ENCODE measurements around the gene C10orf143. TPM values are rescaled to one million over a fixed set of nuclear protein-coding genes. Genes with fewer than 3 reads are reported as not detected.
"Not testable (repeated sequence)": the region's sequence is repeated elsewhere in the genome, so short reads cannot be mapped to it uniquely, and the experiment has no call there.

Gene C10orf143
- total RNA-seq, 1 donor from 2014 or later: 4.8 TPM

DNA sequence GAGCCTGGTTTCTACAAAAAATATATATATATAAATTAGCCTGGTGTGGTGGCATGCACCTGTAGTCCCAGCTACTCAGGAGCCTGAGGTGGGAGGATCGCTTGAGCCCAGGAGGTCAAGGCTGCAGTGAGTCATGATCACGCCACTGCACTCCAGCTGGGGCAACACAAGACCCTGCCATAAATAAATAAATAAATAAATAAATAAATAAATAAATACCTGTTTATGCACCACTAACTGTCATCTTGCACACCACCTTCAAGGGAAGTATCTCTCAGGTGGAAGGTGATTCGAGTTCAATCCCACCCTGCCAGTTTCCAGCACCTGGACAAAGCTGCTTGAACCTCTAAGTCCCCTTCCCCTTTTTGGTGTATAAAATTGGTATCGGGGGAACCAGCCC lies 6.3 kb upstream of the C10orf143 start:
- DNase-seq (ENCODE audit: low spot score); ATAC-seq; intact Hi-C loops (cut with DNase I): not testable (repeated sequence)

DNA sequence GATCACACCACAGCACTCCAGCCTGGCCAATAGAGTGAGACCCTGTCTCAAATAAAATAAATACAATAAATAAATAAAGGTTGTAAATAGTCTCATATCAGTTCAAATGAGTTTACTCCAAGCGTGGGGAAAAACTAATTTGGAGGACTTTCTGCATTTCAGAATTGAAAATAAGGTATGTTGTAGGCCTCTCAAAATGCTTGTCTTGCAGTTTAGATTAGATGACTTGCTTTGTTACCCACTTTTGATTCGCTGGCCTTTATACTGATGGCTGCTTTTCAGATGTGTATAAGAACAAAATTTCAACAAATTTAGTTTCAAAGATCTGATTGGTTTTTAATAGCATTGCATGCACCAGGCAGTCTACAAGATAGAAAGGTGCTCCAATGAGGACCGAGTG lies 2.2 kb upstream of the C10orf143 start:
- DNase-seq (ENCODE audit: low spot score) (no peak), ATAC-seq (no peak)
- intact Hi-C loops (cut with DNase I): no loop called here

DNA sequence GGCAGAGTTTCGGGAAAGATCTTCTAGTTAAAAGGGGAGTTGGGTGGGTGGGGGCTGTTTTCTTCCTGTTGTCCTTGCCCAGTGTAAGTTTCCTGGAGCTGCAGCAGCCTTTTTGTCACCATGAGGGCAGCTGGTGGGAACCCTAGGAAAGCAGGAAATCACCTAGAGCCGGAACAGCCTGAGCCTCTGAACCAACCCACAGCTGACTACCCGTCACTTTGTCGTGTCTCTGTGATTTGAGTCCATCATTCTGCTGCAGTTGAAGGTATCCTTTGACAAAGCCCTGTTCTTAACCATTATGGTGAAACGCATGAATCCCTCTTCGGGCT lies 1.2 kb upstream of the C10orf143 start:
- no peak for ATAC-seq
- DNase-seq (ENCODE audit: low spot score): no peak
- intact Hi-C loops (cut with DNase I): no loop called here

DNA sequence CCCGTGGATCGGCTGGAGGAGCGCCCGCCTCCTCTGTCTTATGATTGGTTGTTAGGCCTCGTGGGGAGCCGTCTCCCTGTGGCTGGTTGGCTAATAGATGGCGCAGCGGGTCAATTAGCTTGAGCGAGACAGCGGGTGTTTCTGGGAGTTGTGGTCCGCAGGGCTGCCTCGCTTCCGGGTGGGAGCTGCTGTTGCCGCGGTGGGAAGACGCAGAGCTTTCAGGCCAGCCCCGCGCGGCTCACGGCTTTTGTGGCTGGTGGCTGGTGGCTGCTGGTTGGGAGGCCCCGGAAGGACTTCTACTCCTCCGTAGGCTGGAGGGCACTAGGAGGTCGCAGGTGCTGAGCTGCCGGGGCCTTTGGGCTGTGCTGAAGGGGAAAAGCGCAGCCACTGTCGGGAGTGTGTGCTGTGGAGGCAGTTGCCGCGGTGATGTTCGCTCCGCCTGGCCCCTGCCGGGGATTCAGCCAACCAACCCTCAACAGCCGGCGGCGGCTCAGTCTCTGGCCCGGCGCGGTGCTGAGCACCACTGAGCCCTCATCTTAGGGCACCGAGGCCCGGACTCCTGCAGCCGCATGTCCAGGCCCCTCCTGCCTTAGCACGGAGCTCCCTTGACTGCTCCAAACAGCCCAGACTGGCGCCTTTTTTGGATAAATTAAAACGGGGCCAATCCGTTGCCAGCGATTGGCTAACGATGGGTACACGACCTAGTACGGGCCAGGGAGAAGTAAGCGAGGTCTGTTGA lies 652 bp upstream of the C10orf143 start:
- intact Hi-C loops (cut with DNase I): no loop called here
- ATAC-seq (peak; percentile 96), DNase-seq (ENCODE audit: low spot score) (peak; percentile 97)

DNA sequence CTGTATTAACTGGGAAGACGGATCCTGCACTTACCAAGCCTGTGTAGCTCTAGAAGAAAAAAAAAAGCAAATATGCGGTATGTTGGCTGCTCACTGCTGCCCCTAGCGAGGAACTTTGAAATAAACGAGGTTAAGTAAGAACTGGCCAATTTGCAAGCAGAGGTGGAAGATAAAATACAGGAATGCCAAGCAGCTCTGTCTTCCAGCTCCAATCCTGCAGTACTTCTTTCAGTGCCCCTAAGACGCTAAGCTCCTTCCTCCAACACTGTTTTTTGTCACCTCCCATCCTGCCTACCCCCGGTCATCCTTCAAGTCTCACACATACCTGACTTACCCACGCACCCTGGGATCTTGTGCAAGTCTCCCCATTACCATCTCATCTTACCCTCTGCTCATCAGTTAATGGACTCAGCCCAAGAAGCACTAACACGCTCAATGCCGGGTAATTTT lies 809 bp downstream of the C10orf143 start:
- ATAC-seq: peak; percentile 44
- intact Hi-C loops (cut with DNase I): no loop called here
- DNase-seq (ENCODE audit: low spot score): peak; percentile 84

DNA sequence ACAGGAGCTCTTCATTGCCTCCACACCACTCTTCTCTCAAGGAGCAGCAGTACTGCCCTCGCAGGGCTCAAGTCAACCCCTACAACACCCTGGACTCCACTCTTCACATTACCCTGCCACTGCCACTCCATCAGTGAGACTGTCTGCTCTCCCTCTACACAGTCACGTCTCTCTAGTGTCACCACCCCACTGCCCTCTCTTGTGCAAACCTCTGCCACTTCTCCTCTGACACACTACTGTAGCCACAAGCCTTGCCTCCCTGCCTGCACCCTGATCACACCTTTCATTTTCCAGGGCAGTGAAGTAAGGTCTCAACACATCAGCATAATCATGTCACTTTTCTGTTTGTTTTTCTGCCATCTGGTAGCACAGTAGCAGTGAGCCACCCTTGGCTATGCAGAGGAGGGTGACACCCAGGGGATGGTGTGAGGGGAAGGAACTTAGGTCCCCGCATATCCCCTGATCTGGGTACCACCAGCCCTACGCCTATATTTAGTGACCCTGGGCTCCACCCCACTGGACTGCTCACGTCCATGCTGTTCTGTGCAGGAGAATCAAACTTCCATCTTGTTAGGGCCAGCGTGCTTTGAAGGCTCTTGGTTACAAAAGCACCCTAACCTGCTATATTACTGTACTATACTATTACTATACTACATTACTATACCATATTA lies 1.6 kb downstream of the C10orf143 start:
- ATAC-seq: no peak
- intact Hi-C loops (cut with DNase I): no loop called here
- no peak for DNase-seq (ENCODE audit: low spot score)

DNA sequence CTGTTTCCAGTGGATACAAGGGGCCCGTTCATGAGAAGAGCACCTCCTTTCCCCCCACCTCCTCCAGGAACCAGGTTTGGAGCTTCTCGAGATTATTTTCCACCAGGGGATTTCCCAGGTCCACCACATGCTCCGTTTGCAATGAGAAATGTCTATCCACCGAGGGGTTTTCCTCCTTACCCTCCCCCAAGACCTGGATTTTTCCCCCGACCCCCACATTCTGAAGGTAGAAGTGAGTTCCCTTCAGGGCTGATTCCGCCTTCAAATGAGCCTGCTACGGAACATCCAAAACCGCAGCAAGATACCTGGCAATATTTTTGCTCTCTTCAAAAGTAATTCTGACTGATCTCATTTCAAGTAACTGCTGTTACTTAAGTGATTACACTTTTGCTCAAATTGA lies 2.5 kb downstream of the C10orf143 start:
- ATAC-seq; intact Hi-C loops (cut with DNase I): not testable (repeated sequence)

DNA sequence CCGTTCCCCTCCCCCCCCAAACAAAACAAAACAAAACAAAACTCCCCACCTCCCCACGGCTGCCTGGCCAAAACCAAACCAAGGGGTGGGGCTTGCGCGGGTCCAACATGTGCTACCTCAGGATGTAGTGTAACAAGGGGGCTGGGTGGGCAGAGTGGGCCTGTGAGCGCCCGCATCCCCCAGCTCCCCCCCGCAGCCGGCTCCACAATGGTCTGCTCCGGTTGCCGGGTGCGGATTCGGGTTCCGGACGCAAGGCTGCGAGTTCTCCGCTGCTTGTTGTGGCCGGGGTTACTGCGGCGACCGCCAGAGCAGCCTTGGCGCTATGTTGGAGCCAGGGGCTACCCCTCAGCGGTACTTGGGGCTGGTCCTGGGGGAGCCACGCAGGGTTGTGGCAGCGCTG lies 4.9 kb downstream of the C10orf143 start:
- DNase-seq (ENCODE audit: low spot score) (no peak), ATAC-seq (no peak)
- intact Hi-C loops (cut with DNase I): no loop called here

More for the DNA sequence above, 2.5 kb downstream of the C10orf143 start:
- not testable (repeated sequence) for DNase-seq (ENCODE audit: low spot score)

DNA sequence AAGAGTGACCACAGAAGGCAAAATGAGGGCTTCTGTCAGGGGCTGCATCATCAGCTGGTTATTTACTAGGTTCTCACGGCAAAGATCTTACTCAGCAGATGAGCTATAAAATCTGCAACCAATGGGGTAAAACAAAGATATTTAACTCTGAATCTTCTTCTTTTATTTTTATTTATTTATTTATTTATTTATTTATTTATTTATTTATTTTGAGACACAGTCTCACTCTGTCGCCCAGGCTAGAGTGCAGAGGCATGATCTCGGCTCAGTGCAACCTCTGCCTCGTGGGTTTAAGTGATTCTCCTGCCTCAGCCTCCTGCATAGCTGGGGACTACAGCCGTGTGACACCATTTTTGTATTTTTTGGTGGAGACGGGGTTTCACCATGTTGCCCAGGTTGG lies 11.3 kb downstream of the C10orf143 start:
- intact Hi-C loops (cut with DNase I): no loop called here

DNA sequence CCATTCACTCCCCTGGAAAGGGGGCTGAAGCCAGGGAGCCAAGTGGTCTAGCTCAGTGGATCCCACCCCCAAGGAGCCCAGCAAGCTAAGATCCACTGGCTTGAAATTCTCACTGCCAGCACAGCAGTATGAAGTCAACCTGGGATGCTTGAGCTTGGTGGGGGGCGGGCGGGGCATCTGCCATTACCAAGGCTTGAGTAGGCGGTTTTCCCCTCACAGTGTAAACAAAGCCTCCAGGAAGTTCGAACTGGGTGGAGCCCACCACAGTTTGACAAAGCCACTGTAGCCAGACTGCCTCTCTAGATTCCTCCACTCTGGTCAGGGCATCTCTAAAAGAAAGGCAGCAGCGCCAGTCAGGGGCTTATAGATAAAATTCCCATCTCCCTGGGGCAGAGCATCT lies 20.1 kb downstream of the C10orf143 start:
- intact Hi-C loops (cut with DNase I); ATAC-seq; DNase-seq (ENCODE audit: low spot score): not testable (repeated sequence)

More for the DNA sequence above, 11.3 kb downstream of the C10orf143 start:
- DNase-seq (ENCODE audit: low spot score) (no peak), ATAC-seq (no peak)

DNA sequence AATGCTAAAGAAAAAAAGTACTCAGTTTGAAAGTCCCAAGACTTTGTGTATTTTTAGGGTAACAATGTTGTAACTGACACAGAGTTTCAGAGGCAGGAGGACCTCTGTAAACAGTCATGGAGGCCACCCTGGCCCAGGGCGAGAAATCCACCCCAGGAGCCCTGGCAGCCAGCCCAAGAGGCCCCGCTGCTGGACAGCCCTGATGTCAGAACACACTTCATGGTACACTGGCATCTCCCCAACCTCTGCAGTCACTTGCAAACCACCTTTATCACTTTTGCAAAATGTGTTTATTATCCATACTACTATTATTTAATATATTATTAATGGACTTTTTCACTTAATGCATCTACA lies 30.2 kb downstream of the C10orf143 start:
- DNase-seq (ENCODE audit: low spot score): no peak
- ATAC-seq: no peak
- intact Hi-C loops (cut with DNase I): no loop called here

DNA sequence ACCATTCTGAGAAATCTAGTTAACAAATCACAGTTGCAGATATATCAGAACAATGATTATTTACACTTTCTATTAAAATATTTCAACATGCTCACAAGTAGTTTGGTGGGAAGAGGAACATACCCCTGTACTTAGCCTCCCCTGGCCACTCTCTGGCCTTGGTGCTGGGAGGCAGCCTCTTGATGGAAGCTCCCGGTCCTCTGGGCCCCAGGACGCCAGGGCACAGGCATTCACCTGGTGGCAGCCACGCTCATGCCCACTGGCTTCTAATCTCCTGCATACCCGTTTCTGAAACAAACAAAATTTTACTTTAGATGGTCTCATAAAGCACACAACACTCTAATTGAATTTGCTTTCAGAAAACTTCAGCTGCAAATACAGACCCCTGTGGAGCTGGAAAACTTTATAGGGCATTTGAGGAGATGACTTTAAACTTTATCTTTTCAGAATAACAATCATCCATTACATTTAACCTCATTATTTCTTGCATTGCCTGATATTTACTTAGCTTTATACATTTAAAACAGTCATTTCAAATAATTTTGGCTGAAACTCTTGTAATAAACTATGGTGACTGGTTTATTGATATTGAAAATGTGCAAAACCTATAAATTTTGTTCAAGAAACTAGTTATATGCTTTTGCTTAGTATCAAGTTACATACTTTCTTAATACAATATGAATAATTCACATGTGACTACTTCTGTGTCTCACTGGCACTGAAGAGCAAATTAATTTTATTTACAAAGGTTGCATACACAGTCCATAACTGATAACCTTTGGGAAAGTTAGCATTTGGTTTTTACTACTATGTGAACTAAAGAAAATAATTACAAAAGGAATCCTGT lies 30.8 kb downstream of the C10orf143 start:
- ATAC-seq (no peak), DNase-seq (ENCODE audit: low spot score) (no peak)
- intact Hi-C loops (cut with DNase I): no loop called here

DNA sequence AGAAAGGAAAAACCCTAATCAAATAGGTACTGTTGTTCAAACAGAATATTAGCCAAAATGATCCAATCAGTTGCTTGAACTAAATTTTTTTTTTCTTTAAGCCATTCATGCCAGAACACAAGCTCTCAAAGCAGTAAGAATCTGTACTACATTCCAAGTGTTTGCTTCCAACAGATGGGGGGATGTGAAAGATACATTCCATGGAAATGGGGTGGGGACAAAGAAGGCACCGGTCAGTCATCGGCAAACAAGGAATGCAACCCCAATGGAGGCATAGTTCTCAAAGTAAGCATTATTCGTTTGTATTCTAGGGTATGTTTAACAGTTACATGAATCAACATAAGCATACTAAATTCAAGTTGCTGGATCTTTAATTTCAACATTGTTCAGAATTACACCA lies 32.5 kb downstream of the C10orf143 start:
- intact Hi-C loops (cut with DNase I): no loop called here
- ATAC-seq (no peak), DNase-seq (ENCODE audit: low spot score) (no peak)

DNA sequence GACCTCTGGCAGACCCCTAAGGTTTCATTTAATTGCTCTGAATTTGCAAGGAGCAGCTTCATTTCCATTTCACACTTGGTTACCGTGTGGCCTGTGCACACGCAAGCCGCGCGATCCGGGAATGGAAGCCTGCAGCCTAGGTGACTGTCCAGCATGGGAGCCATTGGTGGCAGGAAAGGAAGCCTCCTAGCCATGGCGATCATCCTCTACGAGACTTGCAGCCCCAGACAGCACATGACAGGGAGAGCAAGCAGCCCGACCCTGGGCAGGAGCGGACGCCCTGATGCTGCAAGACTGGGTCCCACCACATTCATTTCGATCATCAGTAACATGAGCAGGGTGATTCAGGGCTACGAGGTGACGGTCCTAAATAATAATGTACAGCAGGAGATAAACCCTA lies 33.9 kb downstream of the C10orf143 start:
- intact Hi-C loops (cut with DNase I): no loop called here
- DNase-seq (ENCODE audit: low spot score) (no peak), ATAC-seq (no peak)

DNA sequence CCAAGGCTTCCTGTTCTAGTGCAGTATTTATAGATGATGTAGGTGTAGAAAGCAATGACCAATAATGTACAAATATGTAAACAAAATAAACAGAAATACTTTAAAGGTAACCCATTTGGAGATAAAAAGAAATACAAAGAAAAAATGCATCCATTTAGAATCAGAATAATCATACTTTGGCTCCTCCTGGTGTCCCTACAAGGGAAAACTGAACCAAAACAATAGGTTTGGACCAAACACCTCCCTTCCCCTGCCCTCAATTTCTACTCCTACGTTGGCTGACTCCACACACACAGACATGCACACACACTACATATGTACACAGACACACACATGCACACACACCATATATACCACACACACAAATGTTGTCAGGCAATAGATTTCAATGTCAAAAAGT lies 36.0 kb downstream of the C10orf143 start:
- intact Hi-C loops (cut with DNase I): loop anchor here (5.0 kb wide), 1 partner anchor 1573 kb away; no protein-coding TSS in a partner anchor
- no peak for DNase-seq (ENCODE audit: low spot score)
- no peak for ATAC-seq

DNA sequence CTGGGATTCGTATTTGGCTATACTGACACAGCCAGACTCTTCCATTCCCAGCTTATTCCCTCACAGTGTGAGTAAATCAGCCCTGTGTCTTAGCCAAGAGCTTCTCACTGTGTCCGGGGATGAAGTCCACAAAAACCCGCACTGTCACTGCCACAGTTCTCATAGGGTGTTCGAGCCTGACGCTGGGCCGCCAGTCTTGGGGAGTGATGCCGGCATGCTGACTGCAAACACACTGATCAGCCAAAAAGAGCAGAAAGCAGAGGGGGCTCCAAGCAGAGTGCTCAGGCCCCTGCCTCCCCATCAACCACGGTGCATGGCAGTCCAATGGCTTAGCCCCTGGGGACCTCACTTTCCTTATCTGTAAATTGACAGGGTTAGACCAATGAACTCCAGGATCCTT lies 36.7 kb downstream of the C10orf143 start:
- no peak for ATAC-seq

DNA sequence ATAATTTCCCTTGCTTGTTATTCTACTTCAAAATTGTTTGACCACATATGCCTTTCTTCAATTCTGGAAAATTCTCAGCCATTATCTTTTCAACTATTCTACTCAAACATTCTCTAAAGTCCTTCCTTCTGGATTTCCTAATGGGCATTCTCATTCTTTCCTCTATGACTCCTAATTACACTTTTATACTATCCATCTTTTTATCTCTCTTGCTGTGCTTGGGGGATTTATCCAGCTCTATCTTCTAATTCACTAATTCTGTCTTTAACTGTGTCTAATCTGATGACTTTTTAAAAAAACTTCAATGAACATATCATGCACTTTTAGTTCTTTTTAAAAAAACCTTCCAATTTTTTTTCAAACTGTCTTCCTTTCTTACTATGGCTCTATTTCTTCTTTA lies 38.4 kb downstream of the C10orf143 start:
- intact Hi-C loops (cut with DNase I): loop anchor here (5.0 kb wide), 1 partner anchor 1575 kb away; no protein-coding TSS in a partner anchor
- DNase-seq (ENCODE audit: low spot score): no peak
- ATAC-seq: no peak

More for the DNA sequence above, 36.7 kb downstream of the C10orf143 start:
- intact Hi-C loops (cut with DNase I): loop anchor here (5.0 kb wide), 1 partner anchor 1573 kb away; no protein-coding TSS in a partner anchor
- no peak for DNase-seq (ENCODE audit: low spot score)

DNA sequence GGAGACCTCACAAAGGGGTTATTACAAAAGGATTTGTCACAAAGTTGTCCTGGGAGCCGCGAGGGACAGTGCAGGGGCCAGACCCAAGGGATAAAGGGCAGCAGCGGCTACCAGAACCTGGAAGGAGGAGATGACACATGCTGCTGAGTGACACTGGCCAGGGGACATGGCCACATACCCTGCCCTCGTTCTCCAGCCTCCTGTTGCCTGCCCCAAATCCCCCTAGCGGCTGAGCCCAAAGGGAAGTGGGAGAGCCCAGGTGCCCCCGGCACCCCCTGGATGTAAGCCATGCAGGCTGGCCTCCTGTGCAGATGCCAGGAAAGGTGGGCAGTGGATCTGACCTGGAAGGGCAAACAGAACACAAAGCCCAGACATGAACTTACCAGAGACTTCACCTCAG lies 42.7 kb downstream of the C10orf143 start:
- DNase-seq (ENCODE audit: low spot score) (no peak), ATAC-seq (no peak)
- intact Hi-C loops (cut with DNase I): no loop called here

DNA sequence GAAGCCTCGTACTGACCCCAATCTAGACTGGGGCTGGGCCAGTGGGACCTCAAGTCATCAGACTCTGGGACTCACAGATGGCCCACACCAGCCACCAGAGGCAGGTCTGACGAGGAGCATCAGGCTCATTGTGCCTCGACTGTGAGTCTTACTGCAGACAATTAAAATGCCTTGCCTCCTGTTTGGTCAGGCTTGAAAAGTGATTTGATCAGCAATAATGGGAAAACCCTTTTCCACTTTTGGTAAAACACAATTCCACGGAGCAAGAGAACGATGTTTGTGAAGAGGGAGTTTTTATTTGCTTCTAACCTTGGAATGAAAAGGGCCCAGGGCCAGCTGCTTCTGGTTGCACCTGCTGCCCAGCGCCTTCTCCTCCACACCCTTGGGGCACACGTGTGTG lies 43.9 kb downstream of the C10orf143 start:
- no peak for ATAC-seq
- DNase-seq (ENCODE audit: low spot score): no peak
- intact Hi-C loops (cut with DNase I): no loop called here

DNA sequence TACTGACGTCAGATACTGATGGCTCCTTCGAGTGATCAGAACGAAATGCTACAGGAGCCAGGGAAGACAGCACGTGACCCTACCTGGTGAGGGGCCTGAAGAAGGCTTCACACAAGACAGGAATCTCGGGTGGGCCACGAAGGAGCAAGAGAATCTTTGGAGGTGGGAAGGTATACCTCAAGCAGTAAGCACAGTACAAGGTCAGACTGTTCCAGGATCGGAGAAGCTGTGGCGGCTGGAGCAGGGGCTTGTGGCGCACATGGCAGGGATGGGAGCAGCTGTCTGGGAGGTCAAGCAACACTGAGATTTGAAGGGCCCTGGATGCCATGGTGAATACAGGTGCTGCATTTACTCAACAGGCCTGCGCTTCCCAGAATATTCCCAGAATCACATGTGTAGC lies 45.4 kb downstream of the C10orf143 start:
- ATAC-seq: no peak
- DNase-seq (ENCODE audit: low spot score): no peak
- intact Hi-C loops (cut with DNase I): no loop called here
